DMS53 (cell line): Measurements from ENCODE around the gene SPAG9.
A peak's percentile ranks its signal among the peaks of the same experiment; 100 is the strongest.

Experiments
- DNase-seq: peaks from one replicate; lab custom pipeline; 2025; lab: John Stamatoyannopoulos, UW

Gene SPAG9

GRCh38 chr17:50917418-50917743 lies 203.3 kb downstream of the SPAG9 start:
- no peak for DNase-seq

DNA sequence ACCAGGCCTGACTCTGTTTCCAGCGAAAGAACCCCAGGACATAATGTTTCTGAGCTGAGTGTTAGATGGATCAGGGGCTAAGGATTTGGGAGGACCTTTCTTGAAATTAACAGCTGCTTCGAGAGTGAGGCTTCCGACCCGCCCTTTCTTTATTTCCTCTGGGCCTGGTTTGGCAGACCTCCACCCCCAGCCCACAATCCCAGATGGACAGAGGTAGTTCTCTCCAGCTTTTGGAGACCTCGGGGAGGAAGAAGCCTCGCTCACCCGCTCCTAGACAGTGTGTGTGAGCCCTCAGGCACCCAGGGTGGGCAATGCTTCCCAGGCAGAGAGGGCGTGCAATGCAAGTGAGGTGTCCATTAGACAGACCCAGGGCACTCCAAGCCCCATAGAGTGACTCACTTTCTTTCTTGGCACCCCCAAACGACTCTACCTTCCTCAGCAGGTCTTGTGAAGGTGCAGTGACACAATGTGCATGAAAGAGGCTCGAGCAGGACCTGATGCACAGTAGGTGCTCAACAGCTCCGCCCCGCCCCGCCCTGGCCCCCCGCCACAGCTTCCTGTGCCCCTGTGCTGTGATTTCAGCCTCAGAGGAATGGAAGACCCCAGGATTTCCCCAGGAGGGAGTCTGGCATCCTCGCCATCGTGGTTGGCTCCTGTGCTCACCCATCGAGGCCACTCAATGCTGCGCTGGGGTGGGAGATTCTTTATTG lies 203.8 kb downstream of the SPAG9 start:
- DNase-seq, result no peak

GRCh38 chr17:50916026-50916707 lies 204.5 kb downstream of the SPAG9 start:
- peak; percentile 58 for DNase-seq

DNA sequence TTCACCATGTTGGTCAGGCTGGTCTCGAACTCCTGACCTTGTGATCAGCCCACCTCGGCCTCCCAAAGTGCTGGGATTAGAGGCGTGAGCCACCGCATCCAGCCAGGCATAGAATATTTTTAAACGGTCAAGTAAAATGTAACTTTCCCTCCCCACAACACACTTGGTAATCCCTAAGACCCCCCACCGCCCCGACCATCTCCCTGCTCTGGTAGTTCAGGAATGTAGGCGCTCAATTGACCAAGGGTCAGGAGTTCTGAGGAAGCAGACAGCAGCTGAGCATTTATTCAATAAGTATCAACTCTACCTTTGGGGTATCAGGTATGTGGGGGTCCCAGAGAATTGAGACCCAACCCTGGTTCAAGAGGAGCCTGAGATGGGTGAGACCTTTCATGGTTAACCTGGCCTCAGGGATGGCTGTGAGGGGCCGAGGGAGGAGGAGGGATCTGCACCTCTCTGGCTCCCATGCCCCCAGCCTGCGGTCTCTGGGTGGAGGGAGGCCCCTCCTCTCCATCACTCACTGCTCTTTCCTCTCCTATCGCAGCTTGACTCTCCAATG lies 206.1 kb downstream of the SPAG9 start:
- DNase-seq, result no peak

- DNase-seq, result no peak
Observed at GRCh38 chr17:50913120-50913519, 207.5 kb downstream of the SPAG9 start.
